OCI-LY7 (cell line): Measurements from ENCODE around the gene KCNQ1OT1. TPM values are rescaled to one million over a fixed set of nuclear protein-coding genes. Genes with fewer than 3 reads are reported as not detected.

Experiments used
- BruUV-seq: library from RNA; stranded (reverse); fragments of 400-500 nt; replicated peaks from 2 replicates; lab custom pipeline; 2021; lab: Mats Ljungman, UMichigan
- CTCF ChIA-PET: fragments of 300-600 bp; sonication (Branson Sonifier 250); formaldehyde crosslinking; loops from one replicate; lab custom pipeline; 2022; ENCODE audit warnings: antibody characterized with exemption; ENCODE audit not compliant: unreplicated experiment; lab: Charles Lee
- POLR2A ChIA-PET: fragments of 300-600 bp; sonication (Branson Sonifier 250); formaldehyde crosslinking; loops from one replicate; lab custom pipeline; 2022; ENCODE audit warnings: antibody characterized with exemption; lab: Charles Lee
- DNase-seq: peaks from one replicate; pipeline ENCODE4 v3.0.0-alpha.2; 2015; ENCODE audit warnings: low spot score
- H2AFZ ChIP-seq: fragments of 200-600 bp; sonication (generic), shearing (Covaris generic); 2 replicates; pipeline ENCODE4 v1.6.1; 2014; ENCODE audit warnings: mild to moderate bottlenecking, antibody characterized with exemption, low read length, moderate library complexity
- H3K27ac ChIP-seq: fragments of 200-600 bp; sonication (generic); 2 replicates; pipeline ENCODE4 v1.5.1; 2014; ENCODE audit warnings: mixed run types, low read depth, mild to moderate bottlenecking, moderate library complexity, low read length, inconsistent platforms; ENCODE audit not compliant: poor library complexity, severe bottlenecking
- H3K36me3 ChIP-seq: fragments of 200-600 bp; sonication (generic); 2 replicates; pipeline ENCODE4 v1.6.1; 2014; ENCODE audit warnings: mild to moderate bottlenecking, antibody characterized with exemption, low read length, moderate library complexity, mixed read lengths; ENCODE audit not compliant: insufficient read depth
- H3K4me1 ChIP-seq: fragments of 200-600 bp; sonication (generic); 2 replicates; pipeline ENCODE4 v1.5.1; 2014; ENCODE audit warnings: mild to moderate bottlenecking, low read length; ENCODE audit not compliant: insufficient read depth, poor library complexity, severe bottlenecking
- H3K4me2 ChIP-seq: fragments of 200-600 bp; sonication (generic); 2 replicates; pipeline ENCODE4 v1.6.1; 2014; ENCODE audit warnings: mild to moderate bottlenecking, low read length
- H3K4me3 ChIP-seq: fragments of 200-600 bp; sonication (generic); 2 replicates; pipeline ENCODE4 v1.5.1; 2014; ENCODE audit warnings: mild to moderate bottlenecking, low read depth, low read length; ENCODE audit not compliant: poor library complexity, severe bottlenecking
- H3K79me2 ChIP-seq: fragments of 200-600 bp; sonication (generic); 2 replicates; pipeline ENCODE4 v1.6.1; 2016; ENCODE audit warnings: low read depth, mild to moderate bottlenecking, low read length, moderate library complexity, mixed read lengths; ENCODE audit not compliant: insufficient read depth
- H3K9me2 ChIP-seq: fragments of 200-600 bp; sonication (generic); 2 replicates; pipeline ENCODE4 v1.6.1; 2016; ENCODE audit warnings: mild to moderate bottlenecking, low read length, mixed read lengths; ENCODE audit not compliant: insufficient read depth
- H3K9me3 ChIP-seq: fragments of 200-600 bp; sonication (generic); 2 replicates; pipeline ENCODE4 v1.6.1; 2014; ENCODE audit warnings: mild to moderate bottlenecking, mixed run types, low read length, mixed read lengths
- H4K20me1 ChIP-seq: fragments of 200-600 bp; sonication (generic); 2 replicates; pipeline ENCODE4 v1.6.1; 2014; ENCODE audit warnings: mild to moderate bottlenecking, antibody characterized with exemption, low read length, moderate library complexity, mixed read lengths; ENCODE audit not compliant: insufficient read depth
- CTCF ChIP-seq: fragments of 200-600 bp; sonication (generic); conservative IDR thresholded peaks from 2 replicates; pipeline ENCODE4 v1.5.1; 2014; ENCODE audit warnings: mild to moderate bottlenecking, antibody characterized with exemption, low read length, moderate library complexity, mixed read lengths
- EZH2phosphoT487 ChIP-seq: fragments of 200-600 bp; sonication (generic); IDR thresholded peaks from 2 replicates; pipeline ENCODE4 v1.6.1; 2018; ENCODE audit warnings: low read depth, borderline replicate concordance, mild to moderate bottlenecking, mixed run types, antibody characterized with exemption, low read length, moderate library complexity, mixed read lengths
- intact Hi-C: fragments of 100-400 bp; cut with micrococcal nuclease; formaldehyde crosslinking; loops from one replicate; pipeline ENCODE4 v1.10.0; 2022; ENCODE audit not compliant: unreplicated experiment
- total RNA-seq, 2 experiments: library from RNA; depleted of rRNA in 1 of 2; stranded (reverse); fragments of >200 nt in 1 of 2; shearing (Covaris generic) in 1 of 2; gene quantifications; 2 replicates each; pipeline ENCODE4 v1.2.3, GENCODE V29; 2014 to 2022

KCNQ1OT1 gene
- total RNA-seq, 2 experiments from 2014 or later = 2.9 to 3.4 TPM

DNA sequence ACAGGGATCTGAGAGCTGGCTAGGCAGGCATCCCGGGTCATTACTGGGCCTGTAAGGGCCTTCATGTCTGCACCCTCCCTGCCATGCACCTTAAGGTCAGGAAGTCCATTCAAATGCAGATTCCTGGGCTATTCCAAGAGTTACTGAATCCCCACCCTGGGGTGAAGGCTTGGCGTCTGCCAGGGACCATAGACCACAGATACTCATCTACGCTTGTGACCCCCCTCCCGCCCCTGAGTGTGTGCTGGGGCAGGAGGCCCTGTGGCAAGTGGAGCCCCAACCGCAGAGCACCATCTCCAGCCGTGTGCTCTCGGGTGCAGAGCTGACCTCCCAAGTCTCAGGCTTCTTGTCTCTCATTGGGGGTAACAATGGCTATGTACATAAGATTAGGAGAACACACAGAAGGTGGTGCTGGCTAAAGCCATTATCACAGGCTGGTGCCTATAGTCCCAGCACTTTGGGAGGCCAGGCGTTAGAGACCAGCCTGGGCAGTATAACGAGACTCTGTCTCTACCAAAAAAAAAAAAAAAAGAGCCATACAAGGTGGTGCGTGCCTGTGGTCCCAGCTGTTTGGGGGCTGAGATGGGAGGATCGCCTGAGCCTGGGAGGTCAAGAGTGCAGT is 19.1 kb upstream of the KCNQ1OT1 start:
- BruUV-seq = no TSS peak

DNA sequence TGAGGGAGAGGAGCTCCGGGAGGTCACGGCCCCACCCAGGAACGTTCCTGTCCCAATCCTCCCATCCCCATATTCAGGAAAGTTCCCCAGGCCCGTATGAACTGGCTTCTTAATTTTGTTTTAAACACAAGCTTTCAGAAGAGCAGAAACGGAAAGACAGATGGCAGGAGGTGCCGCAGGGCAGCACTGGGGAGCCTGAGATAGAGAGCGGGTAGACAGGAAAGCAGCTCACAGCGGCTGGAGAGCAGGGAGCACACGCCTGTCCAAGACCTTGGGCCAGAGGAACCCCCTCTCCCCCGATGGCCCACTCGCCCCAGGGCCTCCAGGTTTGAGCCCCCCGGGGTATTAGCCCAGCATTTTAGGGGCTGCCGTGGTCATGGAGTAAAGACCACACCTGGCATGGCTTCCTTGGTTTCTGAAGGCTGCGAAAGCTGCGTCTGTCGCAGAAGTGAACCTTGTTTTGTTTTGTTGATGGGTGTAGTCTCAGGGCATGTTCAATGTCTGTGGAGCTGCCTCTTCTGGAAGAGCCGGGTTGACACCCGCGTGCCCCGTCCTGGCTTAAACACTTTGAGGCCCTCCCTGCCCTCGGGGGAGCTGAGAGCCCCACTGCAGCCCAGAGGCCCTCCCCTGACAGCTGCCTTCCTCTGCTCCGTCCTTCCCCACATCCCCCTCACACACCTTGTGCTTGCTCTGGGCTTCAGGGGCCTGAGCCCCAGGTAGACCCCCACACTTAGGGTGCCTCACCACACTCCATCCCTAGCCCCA is 17.9 kb upstream of the KCNQ1OT1 start:
- no peak overlapping the region for H3K4me2 ChIP-seq
- no peaks in the 10 kb centered on the region for H3K9me2 ChIP-seq
- H3K4me3 ChIP-seq = no peak overlapping the region
- no peaks in the 10 kb centered on the region for H3K79me2 ChIP-seq
- TF ChIP-seq CTCF = no peak
- no peak for TF ChIP-seq EZH2phosphoT487
- H3K4me1 ChIP-seq = no peaks in the 10 kb centered on the region
- ChIA-PET CTCF (interaction anchor here (0.6 kb wide), 1 partner anchor 10 kb away, joined by 4 read pairs; no protein-coding TSS in a partner anchor), POLR2A (no interaction called here)
- H4K20me1 ChIP-seq = no peaks in the 10 kb centered on the region
- H3K9me3 ChIP-seq = no peaks in the 10 kb centered on the region
- BruUV-seq = no TSS peak
- no peak overlapping the region for H2AFZ ChIP-seq
- DNase-seq = no peak
- H3K36me3 ChIP-seq = no peaks in the 10 kb centered on the region
- intact Hi-C loops = no loop called here
- no peak overlapping the region for H3K27ac ChIP-seq

More for the DNA sequence above, 19.1 kb upstream of the KCNQ1OT1 start:
- no peaks in the 10 kb centered on the region for H3K9me2 ChIP-seq
- TF ChIP-seq EZH2phosphoT487 (no peak), CTCF (no peak)
- POLR2A ChIA-PET = no interaction called here
- DNase-seq = no peak
- CTCF ChIA-PET = no interaction called here
- H3K9me3 ChIP-seq = no peaks in the 10 kb centered on the region
- no peak overlapping the region for H3K4me2 ChIP-seq
- no peak overlapping the region for H2AFZ ChIP-seq
- intact Hi-C loops = no loop called here
- H3K4me3 ChIP-seq = no peak overlapping the region
- no peaks in the 10 kb centered on the region for H3K79me2 ChIP-seq
- no peaks in the 10 kb centered on the region for H3K36me3 ChIP-seq
- no peak overlapping the region for H3K27ac ChIP-seq
- no peaks in the 10 kb centered on the region for H4K20me1 ChIP-seq
- no peaks in the 10 kb centered on the region for H3K4me1 ChIP-seq
